HCEC 1CT (cell line): Measurements from ENCODE around the gene TRAPPC10.

Source experiments
- DNase-seq: peaks from one replicate; pipeline ENCODE4 v3.0.0-alpha.2; 2017

Gene TRAPPC10

GRCh38 chr21:44070391-44070790 lies 58.3 kb downstream of the TRAPPC10 start:
- no peak for DNase-seq

DNA sequence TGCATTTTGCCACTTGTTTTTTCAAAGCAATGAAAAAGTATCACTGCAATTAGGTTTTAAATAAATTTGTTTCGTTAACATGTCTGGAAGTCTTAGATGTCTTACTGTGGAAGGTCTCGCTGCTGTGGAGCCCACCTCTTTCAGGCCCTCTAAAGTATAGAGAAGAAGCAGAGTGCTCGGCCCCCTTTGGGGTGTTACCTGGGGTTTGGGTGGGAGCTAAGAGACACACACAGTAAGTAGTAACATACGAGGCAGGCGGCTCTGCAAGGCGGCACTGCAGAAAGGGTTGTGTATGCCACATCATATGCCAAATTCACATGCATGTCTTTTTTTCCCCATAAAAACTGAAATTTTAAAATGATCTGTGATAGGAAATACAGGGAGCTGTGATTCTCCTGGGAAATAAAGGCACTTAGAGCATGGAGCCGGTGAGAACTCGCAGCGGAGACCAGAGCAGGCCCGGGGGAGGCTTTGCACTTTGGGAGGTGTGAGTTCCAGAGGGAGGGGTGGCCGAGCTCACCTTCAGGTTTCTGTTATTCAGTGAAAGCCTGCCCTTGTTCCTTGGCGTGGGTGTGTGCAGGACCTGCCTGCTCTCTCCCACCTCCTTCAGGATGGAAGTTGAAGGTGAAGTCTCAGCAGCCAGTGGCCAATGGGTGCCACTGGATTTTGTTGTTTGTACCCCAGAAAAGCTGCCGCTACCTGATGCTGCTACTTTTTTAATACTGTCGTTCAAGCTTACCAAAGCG lies 59.4 kb downstream of the TRAPPC10 start:
- no peak for DNase-seq

- no peak for DNase-seq
Observed at GRCh38 chr21:44072111-44072510, 60.0 kb downstream of the TRAPPC10 start.

- DNase-seq, result no peak
Observed at GRCh38 chr21:44074315-44074958, 62.3 kb downstream of the TRAPPC10 start.

GRCh38 chr21:44076316-44076715 lies 64.2 kb downstream of the TRAPPC10 start:
- DNase-seq, result no peak

DNA sequence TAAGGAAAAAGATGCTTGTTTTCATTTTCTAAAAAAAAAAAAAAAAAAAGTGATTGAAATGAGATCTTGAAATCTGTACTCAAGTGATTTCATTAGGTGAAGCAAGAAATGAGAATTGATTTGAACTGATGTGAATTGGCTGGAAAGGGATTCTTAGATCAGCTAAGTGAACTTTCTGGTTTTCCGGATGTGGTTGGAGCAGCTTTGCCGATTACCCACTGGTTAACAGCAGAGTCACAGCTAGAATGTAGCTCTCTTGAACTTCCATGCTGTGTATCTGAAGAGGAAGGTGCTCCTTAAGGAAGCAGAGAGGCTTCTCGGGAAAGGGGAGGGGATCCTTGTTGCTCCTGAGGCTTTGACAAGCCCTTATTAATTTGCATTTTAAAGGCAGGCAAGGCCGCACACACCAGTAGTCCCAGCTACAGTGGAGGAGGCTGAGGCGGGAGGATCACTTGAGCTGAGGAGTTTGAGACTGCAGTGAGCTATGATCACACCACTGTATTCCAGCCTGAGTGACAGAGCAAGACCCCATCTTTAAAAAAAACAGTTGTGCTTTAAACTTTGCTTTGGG lies 66.4 kb downstream of the TRAPPC10 start:
- no peak for DNase-seq

- DNase-seq, result no peak
Observed at GRCh38 chr21:44079446-44079845, 67.3 kb downstream of the TRAPPC10 start.

DNA sequence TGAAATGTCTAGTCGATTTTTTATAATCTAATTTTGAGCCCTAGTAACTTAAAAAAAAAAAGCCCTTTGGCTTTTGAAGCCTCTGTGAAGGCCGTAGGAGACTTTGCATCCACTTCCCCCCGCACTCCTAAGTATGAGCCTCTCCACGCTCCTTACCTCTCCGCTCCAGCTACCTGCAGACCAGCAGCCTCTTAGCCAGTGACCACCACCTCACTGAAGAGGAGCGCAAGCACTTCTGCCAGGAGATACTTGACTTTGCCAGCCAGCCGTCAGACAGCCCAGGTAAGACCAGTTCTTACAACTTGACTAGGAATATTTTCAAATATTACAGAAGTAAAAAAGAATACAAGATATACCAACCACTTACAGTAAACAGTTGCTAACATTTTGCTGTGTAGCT lies 67.7 kb downstream of the TRAPPC10 start:
- DNase-seq, result no peak

- no peak for DNase-seq
Observed at GRCh38 chr21:44082648-44083440, 70.7 kb downstream of the TRAPPC10 start.

DNA sequence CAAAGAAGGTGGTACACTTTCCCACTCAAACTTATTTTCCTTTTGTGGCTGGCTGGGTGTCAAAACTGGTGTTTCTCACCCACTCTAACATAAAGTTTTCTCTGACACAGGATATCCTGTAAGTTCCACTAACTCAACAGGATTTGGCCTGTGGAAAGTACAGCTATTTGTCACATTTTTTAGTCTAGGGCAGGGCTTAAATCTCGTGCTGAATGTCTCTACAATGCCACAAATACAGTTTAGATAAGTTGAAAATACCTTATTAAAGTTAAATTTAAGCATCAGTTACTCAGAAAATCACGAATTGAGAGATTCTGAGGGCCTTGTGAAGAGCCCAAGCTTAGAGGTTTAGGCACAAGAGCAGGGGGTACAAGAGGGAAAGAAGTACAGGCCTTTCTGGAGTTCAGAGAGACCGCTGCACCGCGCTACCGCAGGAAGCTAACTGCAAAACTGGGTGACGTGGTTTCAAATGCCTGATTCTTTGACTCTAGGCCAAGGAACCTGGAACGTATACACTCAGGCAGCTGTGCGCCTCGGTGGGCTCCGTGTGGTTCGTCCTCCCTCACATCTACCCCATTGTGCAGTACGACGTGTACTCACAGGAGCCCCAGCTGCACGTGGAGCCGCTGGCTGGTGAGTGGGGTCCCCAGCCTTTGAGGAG lies 71.7 kb downstream of the TRAPPC10 start:
- no peak for DNase-seq

DNA sequence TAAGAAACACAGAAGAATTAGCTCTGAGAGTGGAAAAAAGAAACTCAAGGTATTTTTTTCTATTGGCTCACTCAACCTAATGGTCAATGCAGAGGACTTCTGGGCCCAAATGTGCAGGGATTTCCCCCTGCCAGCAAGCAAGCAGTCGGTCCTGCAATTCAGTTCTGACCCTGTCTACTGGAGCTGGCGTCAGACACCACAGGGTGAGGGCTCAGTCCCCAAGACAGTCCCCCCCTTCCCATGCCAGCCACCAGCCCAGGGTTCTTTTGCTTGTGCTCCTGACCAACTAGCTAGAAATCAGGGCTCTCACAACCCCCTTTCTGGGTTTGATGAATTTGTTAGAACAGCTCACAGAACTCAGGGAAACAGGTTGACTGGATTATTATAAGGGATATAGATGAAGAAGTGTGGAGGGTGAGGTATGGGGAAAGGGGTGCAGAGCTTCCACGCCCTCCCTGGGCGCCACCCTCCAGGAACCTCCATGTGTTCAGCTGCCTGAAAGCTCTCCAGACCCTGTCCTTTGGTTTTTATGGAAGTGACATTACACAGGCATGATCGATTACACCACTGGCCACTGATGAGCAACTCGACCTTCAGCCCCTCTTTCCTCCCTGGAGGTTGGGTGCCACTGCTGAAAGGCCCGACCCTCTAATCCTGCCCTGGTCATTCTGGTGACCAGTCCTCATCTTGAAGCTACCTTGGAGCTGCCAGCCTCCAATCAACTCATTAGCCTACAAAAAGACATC lies 72.6 kb downstream of the TRAPPC10 start:
- DNase-seq, result no peak

GRCh38 chr21:44085491-44086321 lies 73.6 kb downstream of the TRAPPC10 start:
- no peak for DNase-seq

GRCh38 chr21:44086636-44087425 lies 74.7 kb downstream of the TRAPPC10 start:
- no peak for DNase-seq

- DNase-seq, result no peak
Observed at GRCh38 chr21:44087426-44088400, 75.6 kb downstream of the TRAPPC10 start.

DNA sequence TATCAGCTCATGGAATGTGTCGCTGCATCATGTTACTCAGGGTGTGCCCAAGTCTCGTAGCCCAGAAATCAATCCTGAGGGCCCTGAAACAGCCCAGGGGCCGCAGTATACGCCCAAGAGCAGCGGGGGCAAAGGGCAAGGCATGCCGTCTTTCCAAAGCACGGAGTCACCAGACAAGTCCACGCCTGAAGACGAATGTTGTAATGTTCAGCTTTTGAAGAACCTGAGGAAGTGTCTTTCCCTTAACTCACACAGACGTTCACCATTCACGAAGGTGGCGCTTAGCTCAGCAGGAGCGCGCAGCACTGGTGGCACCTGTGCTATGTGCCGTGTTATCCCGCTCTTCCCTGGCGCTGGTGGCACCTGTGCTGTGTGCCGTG lies 76.3 kb downstream of the TRAPPC10 start:
- DNase-seq, result no peak

DNA sequence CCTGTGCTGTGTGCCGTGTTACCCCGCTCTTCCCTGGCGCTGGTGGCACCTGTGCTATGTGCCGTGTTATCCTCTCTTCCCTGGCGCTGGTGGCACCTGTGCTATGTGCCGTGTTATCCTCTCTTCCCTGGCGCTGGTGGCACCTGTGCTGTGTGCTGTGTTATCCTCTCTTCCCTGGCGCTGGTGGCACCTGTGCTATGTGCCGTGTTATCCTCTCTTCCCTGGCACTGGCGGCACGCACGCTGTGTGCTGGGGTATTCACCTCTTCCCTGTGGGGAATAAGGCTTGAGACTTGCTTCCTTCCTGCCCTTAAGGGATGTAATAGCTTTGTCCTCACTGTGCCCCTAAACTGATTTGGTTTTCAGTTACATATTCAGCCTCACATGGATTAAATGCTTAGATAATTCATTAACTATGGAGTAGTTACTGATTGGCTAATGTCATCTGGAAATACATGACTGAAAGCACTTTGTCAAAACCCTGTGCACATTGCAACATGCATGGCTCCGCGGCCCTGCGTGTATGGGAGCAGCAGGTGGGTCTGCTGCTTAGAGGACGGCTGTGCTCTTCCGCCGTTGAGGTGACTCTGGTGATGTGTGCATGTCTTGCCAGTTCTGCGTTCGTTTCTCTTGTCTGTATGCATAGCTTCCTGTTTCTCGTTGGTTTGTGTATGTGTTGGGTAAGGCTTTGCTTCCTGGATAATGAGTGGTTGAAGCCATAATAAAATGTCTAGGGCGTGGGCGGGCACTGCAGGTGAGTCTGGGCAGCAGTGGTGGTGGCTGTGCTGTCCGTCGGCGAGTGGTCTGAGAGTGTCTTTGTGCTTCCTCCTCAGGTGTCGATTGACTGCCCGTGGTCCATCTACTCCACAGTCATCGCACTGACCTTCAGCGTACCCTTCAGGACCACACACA lies 77.1 kb downstream of the TRAPPC10 start:
- DNase-seq, result no peak

DNA sequence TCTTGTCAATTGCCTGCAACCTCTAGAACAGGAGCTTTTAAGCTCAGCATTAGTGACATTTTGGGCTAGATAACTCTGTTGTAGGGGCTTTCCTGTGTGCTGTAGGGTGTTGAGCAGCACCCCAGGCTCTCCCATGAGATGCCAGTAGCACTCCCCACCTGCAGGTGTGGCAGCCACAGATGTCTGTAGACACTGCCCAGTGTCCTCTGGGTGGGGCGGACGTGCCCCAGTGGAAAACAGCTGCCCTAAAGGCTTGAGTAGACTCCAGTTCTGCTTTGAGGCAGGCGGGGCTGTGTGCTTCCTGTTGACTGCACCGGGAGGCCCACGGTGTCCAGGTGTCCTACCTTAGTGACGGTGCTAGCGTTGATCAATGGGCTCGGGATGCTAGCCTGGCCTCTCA lies 78.2 kb downstream of the TRAPPC10 start:
- DNase-seq, result no peak

DNA sequence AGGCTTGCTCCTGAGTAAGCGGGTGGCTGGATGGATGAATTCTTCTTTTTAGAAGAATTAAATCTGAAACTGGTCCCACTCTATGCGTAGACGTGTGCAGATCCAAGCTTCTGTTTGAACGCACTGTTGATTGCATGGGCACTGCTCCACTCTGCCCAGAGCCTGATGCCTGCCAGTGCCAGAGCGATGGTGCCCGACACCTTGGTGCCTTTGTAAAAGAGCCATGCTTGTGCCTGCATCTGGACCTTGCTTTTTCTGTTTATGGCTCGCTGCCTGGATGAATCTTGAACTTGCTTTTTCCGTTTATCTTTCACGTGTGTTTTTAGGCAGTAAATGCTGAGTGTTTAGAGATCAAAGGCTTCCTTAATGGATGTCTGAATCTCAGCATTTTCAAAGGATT lies 80.1 kb downstream of the TRAPPC10 start:
- no peak for DNase-seq
